H1 (cell line): ENCODE results near the gene ATP11C. TPM values are rescaled to one million over a fixed set of nuclear protein-coding genes. Genes with fewer than 3 reads are reported as not detected.

ENCODE experiments used
- CTCF ChIA-PET: fragments of 300-600 bp; sonication (Branson Sonifier 250); formaldehyde crosslinking; loops from one replicate; lab custom pipeline; 2021; ENCODE audit not compliant: partially characterized antibody; lab: Charles Lee
- POLR2A ChIA-PET: fragments of 300-600 bp; sonication (Branson Sonifier 250); formaldehyde crosslinking; loops from one replicate; lab custom pipeline; 2021; ENCODE audit warnings: inconsistent platforms; ENCODE audit not compliant: partially characterized antibody; lab: Charles Lee
- DNase-seq, 2 experiments: peaks; one replicate each; pipeline versions ENCODE4 v3.0.0 to v3.0.0-alpha.2; 2010 to 2022; ENCODE audit warnings: low spot score in 2 of 2, low read depth in 1 of 2, mixed read lengths in 1 of 2
- FAIRE-seq: peaks from 2 replicates; lab custom pipeline; 2011; peaks lifted over from hg19 to GRCh38; lab: Jason Lieb, UNC
- H2AFZ ChIP-seq: 2 replicates; pipeline ENCODE4 v1.8.1; 2012; ENCODE audit warnings: low read length, inconsistent platforms
- H2AK5ac ChIP-seq: 2 replicates; pipeline ENCODE4 v1.6.1; 2013; ENCODE audit warnings: low read depth, low read length
- H2BK120ac ChIP-seq: replicated peaks from 2 replicates; pipeline ENCODE3; 2013; ENCODE audit warnings: low read depth, low read length, inconsistent platforms
- H2BK12ac ChIP-seq: 2 replicates; pipeline ENCODE4 v1.6.1; 2013; ENCODE audit warnings: low read depth, low read length
- H2BK15ac ChIP-seq: 2 replicates; pipeline ENCODE4 v1.6.1; 2013; ENCODE audit warnings: low read length
- H2BK20ac ChIP-seq: 2 replicates; pipeline ENCODE4 v1.6.1; 2013; ENCODE audit warnings: low read length
- H2BK5ac ChIP-seq: 2 replicates; pipeline ENCODE4 v1.6.1; 2013; ENCODE audit warnings: low read depth, low read length
- H3K14ac ChIP-seq: 2 replicates; pipeline ENCODE4 v1.6.1; 2013; ENCODE audit warnings: inconsistent platforms; ENCODE audit not compliant: insufficient read length
- H3K18ac ChIP-seq: 2 replicates; pipeline ENCODE4 v1.6.1; 2013; ENCODE audit warnings: low read length; ENCODE audit errors: extremely low read depth
- H3K23ac ChIP-seq: 2 replicates; pipeline ENCODE4 v1.6.1; 2013; ENCODE audit warnings: inconsistent platforms; ENCODE audit not compliant: insufficient read length
- H3K23me2 ChIP-seq: 2 replicates; pipeline ENCODE4 v1.6.1; 2013; ENCODE audit warnings: low read depth, low read length
- H3K27ac ChIP-seq: 2 replicates; pipeline ENCODE4 v1.6.1; 2011; ENCODE audit warnings: low read depth, low read length, inconsistent platforms
- H3K27me3 ChIP-seq, 4 experiments: replicated peaks in 1 of 4; 1 replicate in 1 of 4; 2 replicates in 3 of 4; pipeline versions ENCODE4 v1.6.1 to v1.8.1; 2011 to 2013; ENCODE audit warnings: low read length in 3 of 4, mild to moderate bottlenecking in 3 of 4, inconsistent platforms in 2 of 4, mixed read lengths in 2 of 4, moderate library complexity in 1 of 4; ENCODE audit not compliant: control insufficient read depth in 3 of 4, insufficient read depth in 3 of 4; ENCODE audit errors: extremely low read depth in 1 of 4
- H3K36me3 ChIP-seq, 4 experiments: 2 replicates each; pipeline versions ENCODE4 v1.6.1 to v1.8.1; 2011 to 2013; ENCODE audit warnings: mild to moderate bottlenecking in 4 of 4, low read length in 3 of 4, moderate library complexity in 2 of 4, control low read depth in 1 of 4, inconsistent platforms in 1 of 4; ENCODE audit not compliant: insufficient read depth in 4 of 4, control insufficient read depth in 2 of 4
- H3K4ac ChIP-seq: replicated peaks from 2 replicates; pipeline ENCODE3; 2013; ENCODE audit warnings: low read length, low read depth, mixed read lengths, inconsistent platforms; ENCODE audit not compliant: insufficient read length
- H3K4me1 ChIP-seq, 4 experiments: replicated peaks in 1 of 4; 1 replicate in 1 of 4; 2 replicates in 3 of 4; pipeline versions ENCODE4 v1.6.1 to v1.8.1; 2011 to 2013; ENCODE audit warnings: low read length in 3 of 4, inconsistent platforms in 2 of 4, mixed read lengths in 1 of 4; ENCODE audit not compliant: insufficient read depth in 4 of 4, control insufficient read depth in 3 of 4
- H3K4me2 ChIP-seq, 2 experiments: 2 replicates each; pipeline versions ENCODE4 v1.6.1 to v1.8.1; 2011 to 2013; ENCODE audit warnings: low read depth in 2 of 2, low read length in 2 of 2, control low read depth in 1 of 2, inconsistent platforms in 1 of 2, mild to moderate bottlenecking in 1 of 2; ENCODE audit not compliant: insufficient read depth in 1 of 2
- H3K4me3 ChIP-seq, 4 experiments: fragments of 200-600, 300-600 bp in 1 of 4; sonication (generic), shearing (Covaris generic), sonication (Bioruptor Twin) in 1 of 4; 2 replicates each; pipeline versions ENCODE4 v1.5.1 to v1.8.1; 2011 to 2016; ENCODE audit warnings: low read length in 4 of 4, low read depth in 3 of 4, control low read depth in 2 of 4, inconsistent platforms in 2 of 4, mild to moderate bottlenecking in 2 of 4, mixed read lengths in 1 of 4, moderate library complexity in 1 of 4; ENCODE audit not compliant: insufficient read depth in 2 of 4; ENCODE audit errors: extremely low read depth in 1 of 4
- H3K56ac ChIP-seq: replicated peaks from 2 replicates; pipeline ENCODE3; 2013; ENCODE audit warnings: low read depth, mild to moderate bottlenecking, mixed read lengths, low read length, inconsistent platforms; ENCODE audit not compliant: insufficient read length
- H3K79me1 ChIP-seq: 2 replicates; pipeline ENCODE4 v1.6.1; 2013; ENCODE audit warnings: low read depth, low read length, control low read depth
- H3K79me2 ChIP-seq, 2 experiments: 2 replicates each; pipeline versions ENCODE4 v1.6.1 to v1.8.1; 2012 to 2013; ENCODE audit warnings: low read length in 2 of 2, mild to moderate bottlenecking in 2 of 2, inconsistent platforms in 1 of 2; ENCODE audit not compliant: insufficient read depth in 2 of 2, control insufficient read depth in 1 of 2
- H3K9ac ChIP-seq, 4 experiments: replicated peaks in 1 of 4; 1 replicate in 1 of 4; 2 replicates in 3 of 4; pipeline versions ENCODE4 v1.6.1 to v1.8.1; 2011 to 2013; ENCODE audit warnings: low read depth in 3 of 4, low read length in 3 of 4, control low read depth in 2 of 4, mild to moderate bottlenecking in 2 of 4, moderate library complexity in 2 of 4, inconsistent platforms in 1 of 4; ENCODE audit errors: extremely low read depth in 1 of 4
- H3K9me3 ChIP-seq, 2 experiments: 2 replicates each; pipeline versions ENCODE4 v1.6.1 to v1.8.1; 2012 to 2013; ENCODE audit warnings: mild to moderate bottlenecking in 2 of 2, moderate library complexity in 2 of 2, control low read depth in 1 of 2, inconsistent platforms in 1 of 2, low read depth in 1 of 2, low read length in 1 of 2, mixed read lengths in 1 of 2; ENCODE audit not compliant: insufficient read depth in 2 of 2
- H4K20me1 ChIP-seq, 2 experiments: replicated peaks in 1 of 2; 2 replicates each; pipeline versions ENCODE3 to v1.8.1; 2011 to 2013; ENCODE audit warnings: inconsistent platforms in 2 of 2, low read length in 2 of 2, mild to moderate bottlenecking in 1 of 2; ENCODE audit not compliant: insufficient read depth in 2 of 2, control insufficient read depth in 1 of 2
- H4K5ac ChIP-seq: 2 replicates; pipeline ENCODE4 v1.6.1; 2013; ENCODE audit warnings: low read length, low read depth, mixed read lengths, inconsistent platforms; ENCODE audit not compliant: insufficient read length
- H4K8ac ChIP-seq: 2 replicates; pipeline ENCODE4 v1.8.0; 2013; ENCODE audit warnings: mild to moderate bottlenecking, moderate library complexity, low read length, inconsistent platforms; ENCODE audit not compliant: insufficient read depth; ENCODE audit errors: extremely low read depth
- H4K91ac ChIP-seq: replicated peaks from 2 replicates; pipeline ENCODE3; 2013; ENCODE audit warnings: low read length, mixed read lengths, inconsistent platforms; ENCODE audit not compliant: insufficient read length
- BACH1 ChIP-seq: IDR thresholded peaks from 2 replicates; pipeline ENCODE4 v1.6.1; 2012; ENCODE audit warnings: low read length, improper control_type of control experiment
- CBX8 ChIP-seq: fragments of 300-800, 300-1000 bp; sonication (generic); IDR thresholded peaks from 2 replicates; pipeline ENCODE4 v1.7.1; 2016; ENCODE audit warnings: low read depth, low read length, borderline replicate concordance
- EGR1 ChIP-seq: IDR thresholded peaks from 2 replicates; pipeline ENCODE4 v1.6.1; 2011; ENCODE audit warnings: low read depth, low read length, borderline replicate concordance
- RXRA ChIP-seq: IDR thresholded peaks from 2 replicates; pipeline ENCODE4 v1.6.1; 2011; ENCODE audit warnings: low read depth, mild to moderate bottlenecking, low read length, moderate library complexity; ENCODE audit not compliant: insufficient read depth
- SP2 ChIP-seq: IDR thresholded peaks from 2 replicates; pipeline ENCODE4 v1.6.1; 2012; ENCODE audit warnings: mild to moderate bottlenecking, low read length, inconsistent platforms
- SUZ12 ChIP-seq: fragments of 200-600 bp; sonication (generic); IDR thresholded peaks from 2 replicates; pipeline ENCODE4 v1.6.1; 2012; ENCODE audit warnings: mild to moderate bottlenecking, inconsistent platforms, low read length, moderate library complexity, mixed read lengths
- TCF12 ChIP-seq: IDR thresholded peaks from 2 replicates; pipeline ENCODE4 v1.6.1; 2011; ENCODE audit warnings: low read depth, mild to moderate bottlenecking, low read length
- WGBS, 2 experiments: shearing (Covaris generic) in 1 of 2; methylation state at CpG; one replicate each; pipeline versions ENCODE4 v1.1.6 to v1.1.7; 2013 to 2015; ENCODE audit warnings: low lambda C conversion rate in 2 of 2, mixed read lengths in 2 of 2, inconsistent platforms in 1 of 2, low coverage in 1 of 2, missing lambda C conversion rate in 1 of 2; ENCODE audit not compliant: insufficient replicate concordance in 2 of 2, insufficient coverage in 1 of 2, insufficient read length in 1 of 2; ENCODE audit errors: extremely low coverage in 1 of 2, missing lambda C conversion rate in 1 of 2; 5-methylcytosine and 5-hydroxymethylcytosine counted together
- polyA plus RNA-seq, 7 experiments: library from polyadenylated mRNA; depleted of rRNA in 3 of 7; stranded (reverse) in 5 of 7; unstranded in 2 of 7; fragments of >200 nt in 5 of 7; fragments of 200-250 nt in 2 of 7; gene quantifications; 1 replicate in 5 of 7; 2 replicates in 1 of 7; 4 replicates in 1 of 7; pipeline versions ENCODE4 v1.2.1 to v1.2.3, GENCODE V29; 2011 to 2013; ENCODE audit warnings: missing spikeins in 2 of 7, mixed read lengths in 2 of 7
- total RNA-seq: library from RNA; stranded (reverse); fragmentation: NEBNext Ultra II Directional; extraction: Animal tissue kit (Norgen Biotek cat#: 25700); gene quantifications from 2 replicates; pipeline ENCODE4 v1.2.1, GENCODE V29; 2021
- TF ChIP-seq, protein P1 (sequence below): IDR thresholded peaks from 2 replicates; pipeline ENCODE4 v1.6.1; 2012; ENCODE audit warnings: inconsistent platforms
- TF ChIP-seq, protein P2 (sequence below): IDR thresholded peaks from 2 replicates; pipeline ENCODE4 v1.6.1; 2012; ENCODE audit warnings: inconsistent platforms

The ATP11C gene
- total and polyA plus RNA-seq, 2 of the 8 experiments (the other 6 are each of a cell fraction or from before 2014, with no cell fraction given) = 14.7 to 52.1 TPM

DNA sequence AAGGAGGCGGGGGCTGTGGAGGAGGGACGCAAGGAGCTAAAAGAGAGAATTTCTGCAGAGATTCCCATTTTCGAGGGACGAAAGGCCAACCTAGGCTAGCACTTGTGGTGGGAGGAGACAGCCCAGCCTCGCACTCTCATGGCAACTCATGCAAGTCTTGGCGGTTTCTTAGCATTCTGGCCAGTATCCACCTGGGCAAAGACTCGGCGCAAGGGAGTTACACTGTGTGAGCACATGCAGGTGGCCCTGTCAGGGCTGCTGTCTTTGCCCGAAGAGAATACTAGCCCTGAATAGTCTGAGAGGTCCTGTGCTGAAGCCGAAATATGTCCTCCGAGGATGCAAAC, 240.4 kb downstream of the ATP11C start:
- Histone ChIP-seq H2BK15ac (no peak overlapping the region), H4K8ac (peak overlapping the region; percentile 51; the same call in 1 of the 2 replicates), H3K9ac (no peak overlapping the region), H2BK120ac (no peak overlapping the region), H3K56ac (no peak overlapping the region), H3K79me1 (no peaks in the 10 kb centered on the region), H3K4ac (no peak overlapping the region), H3K4me1 (peaks cover 0 to 6% (median 3%) of the 10 kb centered on the region in 4 experiments; a peak in 4 of 7 replicates), H3K4me3 (peak overlapping the region; percentile 24 to 62 (median 34); a peak in 7 of 8 replicates), H2AFZ (peak overlapping the region; percentile 70; the same call in 1 of the 2 replicates), H3K36me3 (no peaks in the 10 kb centered on the region), H3K79me2 (no peaks in the 10 kb centered on the region), H4K5ac (no peak overlapping the region), H2AK5ac (no peak overlapping the region), H3K18ac (no peak overlapping the region), H3K27ac (no peak overlapping the region), H3K23me2 (peaks cover 2% of the 10 kb centered on the region; the same call in 1 of the 2 replicates), H3K23ac (no peak overlapping the region), H3K4me2 (peak overlapping the region; percentile 84 to 85), H3K9me3 (no peaks in the 10 kb centered on the region), H4K91ac (no peak overlapping the region), H4K20me1 (no peaks in the 10 kb centered on the region), H2BK20ac (no peak overlapping the region), H2BK5ac (no peak overlapping the region), H2BK12ac (no peak overlapping the region), H3K27me3 (peaks cover 0 to 25% (median 21%) of the 10 kb centered on the region in 4 experiments; a peak in 6 of 7 replicates), H3K14ac (no peak overlapping the region)
- TF ChIP-seq SUZ12 (peak; percentile 39; the same call in 1 of the 2 replicates), RXRA (no peak), CBX8 (no peak), EGR1 (0 out of 2 replicates have a peak, but pooled peaks have one; percentile 15), BACH1 (no peak), SP2 (no peak), TCF12 (no peak)
- TF ChIP-seq, protein P1, sequence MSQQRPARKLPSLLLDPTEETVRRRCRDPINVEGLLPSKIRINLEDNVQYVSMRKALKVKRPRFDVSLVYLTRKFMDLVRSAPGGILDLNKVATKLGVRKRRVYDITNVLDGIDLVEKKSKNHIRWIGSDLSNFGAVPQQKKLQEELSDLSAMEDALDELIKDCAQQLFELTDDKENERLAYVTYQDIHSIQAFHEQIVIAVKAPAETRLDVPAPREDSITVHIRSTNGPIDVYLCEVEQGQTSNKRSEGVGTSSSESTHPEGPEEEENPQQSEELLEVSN = peak; percentile 80
- TF ChIP-seq, protein P2, sequence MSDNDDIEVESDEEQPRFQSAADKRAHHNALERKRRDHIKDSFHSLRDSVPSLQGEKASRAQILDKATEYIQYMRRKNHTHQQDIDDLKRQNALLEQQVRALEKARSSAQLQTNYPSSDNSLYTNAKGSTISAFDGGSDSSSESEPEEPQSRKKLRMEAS = peak; percentile 55
- DNase-seq (peak in 1 of 2 experiments; percentile 51), FAIRE-seq (peak; percentile 65)
- ChIA-PET POLR2A (interaction anchor here (1.4 kb wide), 1 partner anchor 30 kb away, joined by 3 read pairs; no protein-coding TSS in a partner anchor), CTCF (interaction anchor here (0.8 to 1.2 kb wide), 2 partner anchors 11 to 19 kb away, joined by 3 to 5 read pairs; no protein-coding TSS in a partner anchor)
- WGBS, 2 experiments = 33% methylated on average over 7 of the region's 11 CpGs; no CpG with 5 or more reads in 1 of the 2 experiments
